Iris pigment epithelial cell (primary cell): Measurements from ENCODE around the gene DLG2.

Experiments
- DNase-seq: peaks from one replicate; pipeline ENCODE4 v3.0.0-alpha.2; 2011; ENCODE audit warnings: low read depth

Gene DLG2

GRCh38 chr11:84663731-84664130 is 963.4 kb downstream of the DLG2 start:
- DNase-seq = no peak

- no peak for DNase-seq
These were observed 966.7 kb downstream of the DLG2 start for GRCh38 chr11:84660257-84660977.

- no peak for DNase-seq
These were observed 971.4 kb downstream of the DLG2 start for GRCh38 chr11:84655712-84656111.

GRCh38 chr11:84648471-84648870 is 978.7 kb downstream of the DLG2 start:
- DNase-seq = no peak

- no peak for DNase-seq
These were observed 981.0 kb downstream of the DLG2 start for GRCh38 chr11:84645988-84646694.

DNA sequence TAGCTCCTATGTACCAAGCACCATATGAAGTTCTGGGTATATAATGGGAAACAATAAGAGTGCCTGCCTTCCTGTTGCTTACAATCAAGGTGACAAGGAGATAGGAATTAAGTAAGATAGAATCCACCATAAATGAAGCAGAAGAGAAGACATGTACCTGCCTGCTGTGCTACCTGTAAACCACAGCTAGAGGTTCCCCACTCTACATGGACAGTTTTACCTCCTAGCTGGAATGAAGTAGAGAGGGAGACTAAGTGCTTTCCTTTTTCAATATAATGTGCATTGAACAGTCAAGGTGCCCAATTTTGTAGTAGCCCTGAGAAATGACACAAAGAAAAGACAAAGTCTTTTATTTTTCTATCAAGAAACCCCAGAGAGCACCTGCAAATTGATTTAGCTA is 984.6 kb downstream of the DLG2 start:
- no peak for DNase-seq

- no peak for DNase-seq
These were observed 992.8 kb downstream of the DLG2 start for GRCh38 chr11:84634309-84634708.

GRCh38 chr11:84628871-84629620 is 998.1 kb downstream of the DLG2 start:
- DNase-seq = no peak

GRCh38 chr11:84626256-84626655 is 1000.9 kb downstream of the DLG2 start:
- DNase-seq = no peak

DNA sequence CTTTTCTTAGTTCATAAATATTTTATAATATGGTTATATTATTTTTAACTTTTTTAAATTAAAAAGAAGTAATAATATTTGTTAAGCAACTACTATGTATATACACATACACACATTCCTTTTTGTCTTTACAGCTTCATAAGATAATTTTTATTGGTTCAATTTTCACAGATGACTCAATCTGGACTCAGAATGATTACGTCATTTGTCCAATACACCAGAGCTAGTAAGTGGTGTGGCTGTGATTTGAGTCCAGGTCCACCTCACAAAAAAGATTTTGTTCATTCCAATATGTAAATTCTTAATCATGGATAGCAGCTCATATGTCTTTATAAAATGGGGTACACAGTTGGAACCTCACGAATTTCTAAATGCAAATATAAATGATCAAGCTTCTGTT is 1014.5 kb downstream of the DLG2 start:
- DNase-seq = no peak

GRCh38 chr11:84608837-84609196 is 1018.3 kb downstream of the DLG2 start:
- no peak for DNase-seq

DNA sequence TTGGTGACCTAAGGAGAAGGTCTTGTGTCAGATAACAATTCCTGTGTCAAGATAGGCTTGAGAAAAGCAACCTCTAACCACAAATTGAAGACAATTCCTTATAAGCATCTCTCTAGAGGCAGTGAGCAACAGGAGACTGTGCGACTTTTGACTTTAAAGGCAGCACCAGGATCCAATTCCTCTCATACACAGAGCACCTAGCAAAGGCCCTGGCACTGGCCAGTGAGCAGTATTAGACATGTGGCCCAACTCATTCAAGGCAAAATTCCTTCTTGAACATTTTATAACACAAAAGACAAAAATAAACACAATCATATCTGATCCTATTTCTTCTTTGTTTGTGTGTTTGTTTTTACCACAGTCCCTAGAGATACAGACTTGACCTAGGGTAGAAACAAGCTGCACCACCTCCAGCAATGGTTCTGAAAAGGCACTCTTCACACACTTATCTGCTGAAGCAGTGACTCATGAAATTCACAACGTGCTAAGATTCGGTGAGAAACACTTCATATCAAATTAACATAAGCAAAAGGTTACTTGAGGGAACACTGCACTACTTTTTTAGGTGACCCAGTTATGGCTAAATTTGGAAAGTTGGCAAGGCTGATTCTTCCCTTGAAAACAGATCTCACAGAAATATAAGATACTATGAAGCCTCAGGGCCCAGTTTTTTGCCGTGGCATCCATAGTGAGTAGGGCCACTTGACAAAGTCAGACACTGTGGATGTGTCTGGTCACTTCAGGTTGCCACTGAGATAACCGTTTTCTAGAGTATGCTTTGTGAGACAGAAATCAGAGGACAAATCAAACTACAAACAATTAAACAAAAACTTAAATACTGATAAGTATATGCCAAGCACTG is 1018.9 kb downstream of the DLG2 start:
- no peak for DNase-seq

- DNase-seq = no peak
These were observed 1032.5 kb downstream of the DLG2 start for GRCh38 chr11:84594602-84595001.

DNA sequence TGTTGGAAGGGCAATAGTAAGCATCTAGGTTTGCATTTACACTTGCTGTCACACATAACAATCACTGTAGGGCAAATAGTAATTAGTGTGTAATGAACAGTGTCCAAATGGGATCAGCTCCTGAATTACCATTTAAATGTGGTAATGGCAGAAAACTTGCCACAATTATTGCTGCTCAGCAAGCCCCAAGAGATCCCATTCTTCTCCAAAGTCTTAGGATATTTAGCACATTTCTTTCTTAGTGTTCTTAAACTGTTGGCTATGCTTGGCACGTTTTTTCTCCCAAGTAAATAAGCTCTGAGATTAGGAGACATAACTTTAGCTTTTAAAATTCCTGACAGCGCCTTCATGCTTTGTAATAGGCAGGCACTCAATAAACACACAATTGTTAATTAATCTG is 1037.0 kb downstream of the DLG2 start:
- no peak for DNase-seq

GRCh38 chr11:84588131-84588829 is 1038.9 kb downstream of the DLG2 start:
- no peak for DNase-seq

- DNase-seq = no peak
These were observed 1044.0 kb downstream of the DLG2 start for GRCh38 chr11:84583106-84583505.

DNA sequence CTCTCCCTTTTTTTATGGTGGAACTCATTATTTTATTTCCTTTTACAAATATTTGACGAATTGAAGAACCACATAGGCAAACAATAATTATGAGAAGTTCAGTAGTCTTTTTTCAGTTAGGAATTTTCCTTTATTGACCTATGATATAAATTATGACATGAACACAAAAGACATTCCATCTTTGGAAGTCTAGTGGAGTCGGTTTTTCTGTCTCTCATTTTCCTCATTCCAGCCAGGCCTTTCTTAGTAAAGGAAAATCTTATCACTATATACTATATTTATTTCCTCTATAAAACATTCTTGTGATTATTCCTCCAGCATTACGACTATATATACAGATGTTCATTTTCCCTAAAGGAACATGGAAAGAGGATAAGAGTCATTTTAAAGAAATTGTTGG is 1046.1 kb downstream of the DLG2 start:
- no peak for DNase-seq

GRCh38 chr11:84580428-84580827 is 1046.7 kb downstream of the DLG2 start:
- DNase-seq = no peak

DNA sequence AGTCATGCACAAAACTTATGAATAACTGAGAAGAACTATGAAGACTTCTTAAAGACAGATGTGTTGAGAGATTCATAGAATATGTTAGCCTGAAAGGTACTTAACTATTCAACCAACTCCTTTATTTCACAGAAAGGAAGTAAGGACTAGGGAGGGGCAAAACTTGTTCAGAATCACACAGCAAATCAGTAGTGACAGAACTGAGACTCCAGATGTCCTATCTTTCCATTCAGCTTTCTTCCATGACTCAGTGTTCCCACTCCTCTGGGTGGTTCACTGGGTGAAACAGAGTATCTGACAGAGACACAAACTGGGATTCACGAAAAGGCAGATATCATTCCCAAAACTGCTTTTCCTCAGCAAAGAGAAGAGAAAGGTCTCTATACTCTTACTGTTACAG is 1053.3 kb downstream of the DLG2 start:
- DNase-seq = no peak

DNA sequence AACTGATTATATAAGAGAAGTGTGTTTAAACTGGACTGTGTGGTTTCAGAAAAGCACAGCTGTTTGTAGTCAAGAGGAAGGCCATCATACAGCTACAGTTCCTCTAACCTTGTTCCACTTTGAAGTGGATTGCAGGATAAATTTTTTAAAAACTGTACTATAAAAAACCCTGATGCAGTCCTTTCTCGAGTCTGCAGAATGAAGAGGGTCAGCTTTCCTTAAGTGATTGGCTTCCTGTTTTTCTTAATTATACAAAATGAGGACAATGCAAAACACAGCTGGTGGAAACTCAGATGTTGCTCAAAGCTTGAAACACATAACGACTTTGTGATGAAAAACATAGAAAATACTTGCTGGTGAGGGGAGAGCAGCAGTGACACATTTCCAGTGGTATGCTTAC is 1060.5 kb downstream of the DLG2 start:
- no peak for DNase-seq

DNA sequence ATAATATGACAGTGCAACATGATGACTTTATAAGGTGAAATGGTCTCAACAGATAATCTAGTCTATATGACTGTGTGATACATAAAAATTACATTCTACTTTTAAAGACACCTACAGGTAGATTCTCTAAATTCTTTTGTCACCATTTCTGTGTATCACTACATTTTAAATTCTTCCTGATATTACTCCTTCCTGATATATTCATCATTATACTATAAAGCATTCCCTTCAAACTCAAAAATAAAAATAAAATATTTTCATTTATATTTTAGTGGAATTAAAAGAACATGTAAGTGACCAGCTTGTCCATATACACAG is 1062.3 kb downstream of the DLG2 start:
- DNase-seq = no peak
